Mesodermal cell (in vitro differentiated cells): ENCODE data around the gene CADM3.
A peak's percentile ranks its signal among the peaks of the same experiment; 100 is the strongest.

ENCODE experiments used
- H3K27ac ChIP-seq: 2 replicates; pipeline ENCODE4 v1.7.0; 2013; ENCODE audit warnings: mild to moderate bottlenecking, low read depth, low read length, moderate library complexity; ENCODE audit not compliant: severe bottlenecking
- H3K36me3 ChIP-seq: 2 replicates; pipeline ENCODE4 v1.7.1; 2013; ENCODE audit warnings: mild to moderate bottlenecking, low read length, moderate library complexity; ENCODE audit not compliant: control insufficient read depth, insufficient read depth
- H3K4me1 ChIP-seq: one replicate; pipeline ENCODE4 v1.7.1; 2013; ENCODE audit warnings: mild to moderate bottlenecking, low read length; ENCODE audit not compliant: insufficient read depth, control insufficient read depth, poor library complexity, severe bottlenecking
- H3K4me3 ChIP-seq: 2 replicates; pipeline ENCODE4 v1.7.0; 2013; ENCODE audit warnings: low read length, control low read depth, mild to moderate bottlenecking; ENCODE audit not compliant: insufficient read depth, poor library complexity, severe bottlenecking; ENCODE audit errors: extremely low read depth
- H3K9me3 ChIP-seq: 2 replicates; pipeline ENCODE4 v1.7.1; 2013; ENCODE audit warnings: mild to moderate bottlenecking, low read length, moderate library complexity; ENCODE audit not compliant: control insufficient read depth
- whole genome bisulfite sequencing, 2 experiments: methylation state at CpG; one replicate each; pipeline ENCODE4 v1.1.5; 2013; ENCODE audit warnings: missing lambda C conversion rate in 2 of 2; ENCODE audit not compliant: insufficient coverage in 2 of 2; 5-methylcytosine and 5-hydroxymethylcytosine counted together

The CADM3 gene

GRCh38 chr1:159152031-159152430 lies 19.4 kb upstream of the CADM3 start:
- Histone ChIP-seq H3K4me3 (no peak overlapping the region), H3K27ac (no peak overlapping the region), H3K4me1 (no peaks in the 10 kb centered on the region), H3K36me3 (no peaks in the 10 kb centered on the region), H3K9me3 (no peaks in the 10 kb centered on the region)
- WGBS, 2 experiments = 14 to 31% methylated on average over 1 of the region's 3 CpGs

GRCh38 chr1:159161001-159161718 lies 10.3 kb upstream of the CADM3 start:
- H3K9me3 ChIP-seq = no peaks in the 10 kb centered on the region
- WGBS, 2 experiments = 6 to 9% methylated on average over 4 of the region's 4 CpGs
- H3K4me1 ChIP-seq = no peaks in the 10 kb centered on the region
- no peak overlapping the region for H3K27ac ChIP-seq
- no peak overlapping the region for H3K4me3 ChIP-seq
- no peaks in the 10 kb centered on the region for H3K36me3 ChIP-seq

- Histone ChIP-seq H3K4me3 (no peak overlapping the region), H3K36me3 (no peaks in the 10 kb centered on the region), H3K4me1 (no peaks in the 10 kb centered on the region), H3K9me3 (no peaks in the 10 kb centered on the region), H3K27ac (no peak overlapping the region)
- 100% methylated on average over 1 of the region's 1 CpG; no CpG with 5 or more reads in 1 of the 2 experiments for WGBS, 2 experiments
Measured at GRCh38 chr1:159161719-159162026, 9.7 kb upstream of the CADM3 start.

GRCh38 chr1:159162516-159163265 lies 8.7 kb upstream of the CADM3 start:
- Histone ChIP-seq H3K4me1 (no peaks in the 10 kb centered on the region), H3K27ac (no peak overlapping the region), H3K36me3 (no peaks in the 10 kb centered on the region), H3K4me3 (no peak overlapping the region), H3K9me3 (no peaks in the 10 kb centered on the region)
- 78 to 89% methylated on average over 1 to 2 of the region's 4 CpGs for WGBS, 2 experiments

- Histone ChIP-seq H3K4me3 (no peak overlapping the region), H3K9me3 (no peaks in the 10 kb centered on the region), H3K27ac (no peak overlapping the region), H3K4me1 (no peaks in the 10 kb centered on the region), H3K36me3 (no peaks in the 10 kb centered on the region)
- 65 to 77% methylated on average over 7 to 8 of the region's 9 CpGs for WGBS, 2 experiments
Measured at GRCh38 chr1:159163614-159164228, 7.7 kb upstream of the CADM3 start.

- H3K9me3 ChIP-seq = no peaks in the 10 kb centered on the region
- no peak overlapping the region for H3K27ac ChIP-seq
- WGBS, 2 experiments = 58 to 90% methylated on average over 1 to 3 of the region's 4 CpGs
- H3K4me3 ChIP-seq = no peak overlapping the region
- no peaks in the 10 kb centered on the region for H3K36me3 ChIP-seq
- H3K4me1 ChIP-seq = peaks cover under 1% of the 10 kb centered on the region
Measured at GRCh38 chr1:159168043-159168442, 3.4 kb upstream of the CADM3 start.

- peaks cover 6% of the 10 kb centered on the region for H3K4me1 ChIP-seq
- H3K36me3 ChIP-seq = no peaks in the 10 kb centered on the region
- H3K27ac ChIP-seq = no peak overlapping the region
- H3K4me3 ChIP-seq = peak overlapping the region; percentile 60
- H3K9me3 ChIP-seq = no peaks in the 10 kb centered on the region
- WGBS, 2 experiments = 81 to 86% methylated on average over 4 to 5 of the region's 5 CpGs
Measured at GRCh38 chr1:159170639-159171038, 776 bp upstream of the CADM3 start.

GRCh38 chr1:159171688-159172501 lies 480 bp downstream of the CADM3 start:
- Histone ChIP-seq H3K36me3 (no peaks in the 10 kb centered on the region), H3K27ac (peak overlapping the region; percentile 13), H3K4me1 (peaks cover 6% of the 10 kb centered on the region), H3K4me3 (peak overlapping the region; percentile 60), H3K9me3 (no peaks in the 10 kb centered on the region)
- 0 to 1% methylated on average over 10 to 21 of the region's 49 CpGs for WGBS, 2 experiments

- 0 to 1% methylated on average over 5 to 9 of the region's 17 CpGs for WGBS, 2 experiments
- Histone ChIP-seq H3K4me1 (peaks cover 6% of the 10 kb centered on the region), H3K4me3 (peak overlapping the region; percentile 60), H3K36me3 (no peaks in the 10 kb centered on the region), H3K9me3 (no peaks in the 10 kb centered on the region), H3K27ac (no peak overlapping the region)
Measured at GRCh38 chr1:159172614-159173291, 1.3 kb downstream of the CADM3 start.

GRCh38 chr1:159173320-159173719 lies 1.9 kb downstream of the CADM3 start:
- WGBS, 2 experiments = 23 to 36% methylated on average over 5 of the region's 7 CpGs
- Histone ChIP-seq H3K4me3 (no peak overlapping the region), H3K36me3 (no peaks in the 10 kb centered on the region), H3K27ac (no peak overlapping the region), H3K9me3 (no peaks in the 10 kb centered on the region), H3K4me1 (peaks cover 6% of the 10 kb centered on the region)
